Parathyroid adenoma (tissue), 2 donors: ENCODE measurements around the gene CFAP58.

Experiments
- H2AFZ ChIP-seq: fragments of 300-600 bp; sonication (generic); one replicate; pipeline ENCODE4 v1.7.0; 2017; ENCODE audit warnings: antibody characterized with exemption, mild to moderate bottlenecking
- H3K27ac ChIP-seq: fragments of 300-600 bp; sonication (generic); one replicate; pipeline ENCODE4 v1.7.0; 2017
- H3K27me3 ChIP-seq: fragments of 300-600 bp; sonication (generic); one replicate; pipeline ENCODE4 v1.7.0; 2017; ENCODE audit warnings: low read length; ENCODE audit not compliant: control insufficient read depth, insufficient read depth
- H3K36me3 ChIP-seq: fragments of 300-600 bp; sonication (generic); one replicate; pipeline ENCODE4 v1.7.0; 2017; ENCODE audit warnings: low read length; ENCODE audit not compliant: control insufficient read depth, insufficient read depth
- H3K4me1 ChIP-seq: fragments of 300-600 bp; sonication (generic); one replicate; pipeline ENCODE4 v1.7.0; 2017; ENCODE audit warnings: control low read depth
- H3K4me2 ChIP-seq: fragments of 300-600 bp; sonication (generic); one replicate; pipeline ENCODE4 v1.7.0; 2017; ENCODE audit warnings: low read length
- H3K4me3 ChIP-seq: fragments of 300-600 bp; sonication (generic); one replicate; pipeline ENCODE4 v1.7.0; 2017; ENCODE audit warnings: low read depth, low read length
- H3K79me2 ChIP-seq: fragments of 300-600 bp; sonication (generic); one replicate; pipeline ENCODE4 v1.7.0; 2017; ENCODE audit warnings: control low read depth
- H3K9ac ChIP-seq: fragments of 300-600 bp; sonication (generic); one replicate; pipeline ENCODE4 v1.7.0; 2017; ENCODE audit warnings: mild to moderate bottlenecking
- H3K9me3 ChIP-seq: fragments of 300-600 bp; sonication (generic); one replicate; pipeline ENCODE4 v1.7.0; 2017; ENCODE audit warnings: low read length; ENCODE audit not compliant: control insufficient read depth
- CTCF ChIP-seq: fragments of 300-600 bp; sonication (generic); IDR thresholded peaks from one replicate; pipeline ENCODE4 v1.7.0; 2017; ENCODE audit warnings: antibody characterized with exemption, mild to moderate bottlenecking
- donor health status: primary hyperparathyroidism.

CFAP58 gene

GRCh38 chr10:104328646-104328895 lies 25.1 kb upstream of the CFAP58 start:
- H3K4me2 ChIP-seq = no peak overlapping the region
- no peak for TF ChIP-seq CTCF
- H2AFZ ChIP-seq = no peak overlapping the region
- H3K79me2 ChIP-seq = peaks cover 22% of the 10 kb centered on the region
- H3K27me3 ChIP-seq = no peaks in the 10 kb centered on the region
- H3K4me3 ChIP-seq = no peak overlapping the region
- H3K9me3 ChIP-seq = no peaks in the 10 kb centered on the region
- peak overlapping the region; percentile 42 for H3K27ac ChIP-seq
- no peak overlapping the region for H3K9ac ChIP-seq
- H3K4me1 ChIP-seq = peaks cover 2% of the 10 kb centered on the region
- no peaks in the 10 kb centered on the region for H3K36me3 ChIP-seq

GRCh38 chr10:104328896-104329710 lies 24.5 kb upstream of the CFAP58 start:
- no peak for TF ChIP-seq CTCF
- Histone ChIP-seq H3K27me3 (no peaks in the 10 kb centered on the region), H3K27ac (peak overlapping the region; percentile 49), H3K4me1 (peaks cover 2% of the 10 kb centered on the region), H3K9me3 (no peaks in the 10 kb centered on the region), H3K9ac (no peak overlapping the region), H3K4me3 (no peak overlapping the region), H3K36me3 (no peaks in the 10 kb centered on the region), H3K79me2 (peaks cover 24% of the 10 kb centered on the region), H3K4me2 (no peak overlapping the region), H2AFZ (no peak overlapping the region)

- Histone ChIP-seq H3K36me3 (no peaks in the 10 kb centered on the region), H3K27ac (peak overlapping the region; percentile 51), H3K79me2 (peaks cover 29% of the 10 kb centered on the region), H3K4me2 (no peak overlapping the region), H3K27me3 (no peaks in the 10 kb centered on the region), H3K4me3 (no peak overlapping the region), H2AFZ (no peak overlapping the region), H3K9me3 (no peaks in the 10 kb centered on the region), H3K9ac (no peak overlapping the region), H3K4me1 (peaks cover 2% of the 10 kb centered on the region)
- no peak for TF ChIP-seq CTCF
Measured at GRCh38 chr10:104329735-104330134, 23.9 kb upstream of the CFAP58 start.

- Histone ChIP-seq H3K4me3 (no peak overlapping the region), H3K9me3 (no peaks in the 10 kb centered on the region), H3K36me3 (no peaks in the 10 kb centered on the region), H3K27me3 (no peaks in the 10 kb centered on the region), H3K4me2 (no peak overlapping the region), H3K9ac (no peak overlapping the region), H3K4me1 (peaks cover 2% of the 10 kb centered on the region), H3K27ac (peak overlapping the region; percentile 51), H2AFZ (no peak overlapping the region), H3K79me2 (peaks cover 30% of the 10 kb centered on the region)
- no peak for TF ChIP-seq CTCF
Measured at GRCh38 chr10:104330168-104331110, 23.2 kb upstream of the CFAP58 start.
